RWPE1 (cell line): ENCODE measurements around the gene ATF3.

Experiments
- CTCF ChIA-PET: fragments of 350-600 bp; sonication (Branson Sonifier 250); formaldehyde crosslinking; extraction: SDS; loops from one replicate; lab custom pipeline; 2021; lab: Yijun Ruan, JAX
- POLR2A ChIA-PET: fragments of 400-600 bp; formaldehyde crosslinking; extraction: SDS; loops from one replicate; lab custom pipeline; 2020; ENCODE audit warnings: antibody characterized with exemption; ENCODE audit not compliant: low non-redundant PET; lab: Yijun Ruan, JAX
- DNase-seq: peaks from one replicate; pipeline ENCODE4 v3.0.0; 2012; ENCODE audit warnings: low spot score
- H3K27ac ChIP-seq: fragments of 450-650 bp; 2 replicates; pipeline ENCODE4 v1.5.1; 2017
- TF ChIP-seq, protein P1 (sequence below): fragments of 450-650 bp; conservative IDR thresholded peaks from 2 replicates; pipeline ENCODE4 v1.5.1; 2017; ENCODE audit warnings: low read depth, mild to moderate bottlenecking

The ATF3 gene

DNA sequence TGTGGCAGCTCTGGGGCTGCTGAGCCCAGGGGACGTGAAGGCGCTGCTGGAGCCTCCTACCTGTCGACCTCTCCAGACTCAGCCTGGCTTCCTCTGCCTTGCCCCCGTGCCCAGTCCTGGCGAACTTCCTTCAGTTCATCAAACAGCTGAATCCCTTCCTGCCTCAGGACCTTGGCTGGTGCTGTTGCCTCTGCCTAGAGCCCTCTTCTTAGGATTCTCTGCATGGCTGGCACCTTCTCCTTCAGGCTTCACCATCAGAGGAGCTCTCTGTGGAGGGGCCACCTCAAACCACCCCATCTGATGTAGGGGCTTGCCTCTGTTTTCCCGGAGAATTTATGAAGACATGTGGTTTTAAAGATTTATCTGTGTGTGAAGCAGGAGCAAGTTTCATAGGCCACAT, 23.4 kb upstream of the ATF3 start:
- ChIA-PET POLR2A (no interaction called here), CTCF (interaction anchor here (1.0 kb wide), 1 partner anchor 80 kb away, joined by 3 read pairs; no protein-coding TSS in a partner anchor)
- H3K27ac ChIP-seq = no peak overlapping the region
- no peak for DNase-seq
- TF ChIP-seq, protein P1, sequence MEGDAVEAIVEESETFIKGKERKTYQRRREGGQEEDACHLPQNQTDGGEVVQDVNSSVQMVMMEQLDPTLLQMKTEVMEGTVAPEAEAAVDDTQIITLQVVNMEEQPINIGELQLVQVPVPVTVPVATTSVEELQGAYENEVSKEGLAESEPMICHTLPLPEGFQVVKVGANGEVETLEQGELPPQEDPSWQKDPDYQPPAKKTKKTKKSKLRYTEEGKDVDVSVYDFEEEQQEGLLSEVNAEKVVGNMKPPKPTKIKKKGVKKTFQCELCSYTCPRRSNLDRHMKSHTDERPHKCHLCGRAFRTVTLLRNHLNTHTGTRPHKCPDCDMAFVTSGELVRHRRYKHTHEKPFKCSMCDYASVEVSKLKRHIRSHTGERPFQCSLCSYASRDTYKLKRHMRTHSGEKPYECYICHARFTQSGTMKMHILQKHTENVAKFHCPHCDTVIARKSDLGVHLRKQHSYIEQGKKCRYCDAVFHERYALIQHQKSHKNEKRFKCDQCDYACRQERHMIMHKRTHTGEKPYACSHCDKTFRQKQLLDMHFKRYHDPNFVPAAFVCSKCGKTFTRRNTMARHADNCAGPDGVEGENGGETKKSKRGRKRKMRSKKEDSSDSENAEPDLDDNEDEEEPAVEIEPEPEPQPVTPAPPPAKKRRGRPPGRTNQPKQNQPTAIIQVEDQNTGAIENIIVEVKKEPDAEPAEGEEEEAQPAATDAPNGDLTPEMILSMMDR = no peak

- H3K27ac ChIP-seq = no peak overlapping the region
- POLR2A ChIA-PET = no interaction called here
- CTCF ChIA-PET = no interaction called here
- TF ChIP-seq, protein P1 = no peak
- DNase-seq = no peak
These were observed 22.1 kb upstream of the ATF3 start for GRCh38 chr1:212586206-212587015.

DNA sequence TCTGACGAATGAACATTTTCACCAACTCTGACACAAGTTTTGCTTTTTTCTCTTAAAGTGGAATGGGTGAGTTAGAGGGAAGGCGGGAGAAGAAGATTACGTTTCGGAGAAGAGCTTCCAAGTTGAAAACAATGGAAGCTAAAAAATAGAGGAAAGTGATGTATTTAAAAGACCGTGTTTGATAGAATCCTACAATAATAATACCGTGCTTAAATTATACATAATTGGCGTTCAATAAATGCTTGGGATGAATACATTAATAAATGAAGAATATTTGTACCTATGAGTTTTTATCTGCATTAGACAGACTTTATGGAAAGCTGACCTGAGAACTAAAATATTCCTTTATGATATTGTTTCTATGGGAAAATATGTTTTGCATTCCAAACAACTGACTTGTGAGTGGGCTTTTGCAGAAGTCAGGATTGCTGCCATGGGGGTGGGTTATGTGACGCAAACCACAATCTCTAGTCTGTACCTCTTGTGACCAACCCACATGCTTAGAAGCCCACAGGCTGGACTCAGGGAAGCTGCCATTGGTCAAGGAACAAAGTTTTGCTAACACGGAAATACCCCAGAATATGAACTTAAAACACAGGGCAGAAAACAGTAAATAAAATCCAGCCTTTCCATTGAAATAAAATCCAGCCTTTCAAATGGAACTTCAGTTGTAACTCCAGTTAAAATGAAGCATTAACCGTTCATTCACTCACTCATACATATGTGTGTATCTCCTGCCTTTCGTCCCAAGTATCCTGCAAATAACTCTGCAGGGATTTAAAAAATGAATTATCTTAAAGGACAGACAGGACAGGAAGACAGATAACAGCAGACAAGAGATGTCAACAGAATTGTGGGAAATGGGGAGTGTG, 21.3 kb upstream of the ATF3 start:
- no peak overlapping the region for H3K27ac ChIP-seq
- no peak for DNase-seq
- ChIA-PET CTCF (no interaction called here), POLR2A (no interaction called here)
- TF ChIP-seq, protein P1 = no peak

DNA sequence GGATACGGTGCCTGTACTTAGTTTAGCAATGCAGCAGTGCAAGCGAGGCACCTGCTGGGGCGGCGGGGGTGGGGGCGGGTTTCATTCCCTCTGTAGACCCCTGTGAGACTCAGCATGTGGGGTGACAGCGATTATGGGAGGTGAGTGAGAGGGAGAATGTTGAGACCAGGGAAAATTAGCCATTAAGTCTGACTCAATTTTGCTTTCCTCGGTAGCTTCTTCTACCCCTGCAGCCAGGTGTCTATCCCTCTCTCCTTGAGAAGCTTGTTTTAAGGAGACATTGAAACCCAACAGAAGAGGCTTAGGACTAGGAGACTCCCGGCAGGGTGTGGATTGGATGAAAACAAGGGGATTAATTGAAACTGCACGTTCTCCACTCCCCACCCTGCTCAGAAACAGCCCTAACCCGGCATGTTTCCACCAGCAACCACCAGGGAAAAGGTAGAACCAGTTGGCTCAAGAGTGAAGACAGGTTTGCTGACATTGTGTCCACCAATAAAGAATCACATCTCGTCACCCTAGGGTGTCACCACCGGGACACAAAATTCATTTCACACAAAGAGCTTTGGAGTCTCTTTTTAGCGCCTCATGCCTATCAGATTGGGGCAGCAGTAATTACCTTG, 20.6 kb upstream of the ATF3 start:
- TF ChIP-seq, protein P1 = no peak
- no peak for DNase-seq
- H3K27ac ChIP-seq = no peak overlapping the region
- ChIA-PET CTCF (interaction anchor here (0.5 kb wide), 1 partner anchor 106 kb away, joined by 3 read pairs; no protein-coding TSS in a partner anchor), POLR2A (no interaction called here)

DNA sequence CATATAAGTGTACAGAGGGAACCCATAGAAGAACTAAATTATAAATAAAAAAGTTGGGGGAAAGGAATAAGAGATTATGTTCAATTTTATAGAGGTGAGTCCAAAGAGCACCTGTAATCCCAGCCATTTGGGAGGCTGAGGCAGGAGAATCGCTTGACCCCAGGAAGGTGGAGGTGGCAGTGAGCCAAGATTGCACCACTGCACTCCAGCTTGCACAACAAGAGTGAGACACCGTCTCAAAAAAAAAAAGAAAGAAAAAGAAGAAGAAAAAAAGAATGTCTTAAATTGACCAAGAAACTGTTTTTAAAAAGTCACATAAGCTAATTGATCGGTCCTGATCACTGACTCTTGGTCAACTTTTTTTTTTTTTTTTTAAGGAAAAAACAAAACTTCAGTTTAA, 19.1 kb upstream of the ATF3 start:
- ChIA-PET POLR2A (no interaction called here), CTCF (interaction anchor here (0.6 to 0.7 kb wide), 3 partner anchors 66 to 1624 kb away, joined by 3 to 4 read pairs (median 4); no protein-coding TSS in a partner anchor)
- DNase-seq = no peak
- TF ChIP-seq, protein P1 = no peak
- no peak overlapping the region for H3K27ac ChIP-seq

GRCh38 chr1:212591922-212592321, 16.6 kb upstream of the ATF3 start:
- TF ChIP-seq, protein P1 = no peak
- CTCF ChIA-PET = no interaction called here
- POLR2A ChIA-PET = no interaction called here
- no peak overlapping the region for H3K27ac ChIP-seq
- no peak for DNase-seq
